MM.1S (cell line): ENCODE measurements around the gene CHST2.

Experiments
- EZH2 ChIP-seq: fragments of 300-600 bp; sonication (generic); optimal IDR thresholded peaks from 2 replicates; pipeline ENCODE3; 2017; ENCODE audit warnings: low read depth, mild to moderate bottlenecking, antibody characterized with exemption, low read length, mixed read lengths
- TF ChIP-seq, protein P1 (sequence below): fragments of 300-600 bp; sonication (generic); IDR thresholded peaks from 2 replicates; pipeline ENCODE4 v1.5.1; 2016; ENCODE audit warnings: antibody characterized with exemption, low read length, mixed read lengths

DNA sequence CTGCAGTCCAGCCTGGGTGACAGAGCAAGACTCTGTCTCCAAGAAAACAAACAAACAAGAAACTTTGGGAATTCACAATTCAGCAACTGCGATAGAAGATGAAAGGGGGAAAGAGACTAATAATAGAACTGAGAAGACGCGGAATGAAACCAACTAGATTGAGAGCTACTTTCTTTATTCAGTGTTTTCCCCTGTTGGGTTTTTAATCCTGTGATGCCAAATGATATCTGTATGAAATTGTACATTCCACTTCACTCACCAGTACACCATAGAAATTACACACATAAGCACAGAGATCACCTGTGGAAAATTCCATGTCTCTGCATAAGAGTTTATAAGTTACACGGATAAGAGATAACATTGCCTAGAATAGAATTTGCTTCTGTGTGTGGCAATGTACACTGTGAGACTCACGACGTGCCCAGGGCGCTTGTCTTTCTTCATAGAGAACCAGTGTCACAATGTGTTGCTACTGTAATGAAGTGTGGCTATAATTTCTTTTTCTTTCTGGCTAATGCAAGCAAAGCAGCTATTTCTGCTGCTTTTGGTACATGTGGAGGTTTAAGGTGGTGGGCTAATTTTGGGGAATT lies 17.7 kb upstream of the CHST2 start:
- no peak for TF ChIP-seq EZH2
- TF ChIP-seq, protein P1, sequence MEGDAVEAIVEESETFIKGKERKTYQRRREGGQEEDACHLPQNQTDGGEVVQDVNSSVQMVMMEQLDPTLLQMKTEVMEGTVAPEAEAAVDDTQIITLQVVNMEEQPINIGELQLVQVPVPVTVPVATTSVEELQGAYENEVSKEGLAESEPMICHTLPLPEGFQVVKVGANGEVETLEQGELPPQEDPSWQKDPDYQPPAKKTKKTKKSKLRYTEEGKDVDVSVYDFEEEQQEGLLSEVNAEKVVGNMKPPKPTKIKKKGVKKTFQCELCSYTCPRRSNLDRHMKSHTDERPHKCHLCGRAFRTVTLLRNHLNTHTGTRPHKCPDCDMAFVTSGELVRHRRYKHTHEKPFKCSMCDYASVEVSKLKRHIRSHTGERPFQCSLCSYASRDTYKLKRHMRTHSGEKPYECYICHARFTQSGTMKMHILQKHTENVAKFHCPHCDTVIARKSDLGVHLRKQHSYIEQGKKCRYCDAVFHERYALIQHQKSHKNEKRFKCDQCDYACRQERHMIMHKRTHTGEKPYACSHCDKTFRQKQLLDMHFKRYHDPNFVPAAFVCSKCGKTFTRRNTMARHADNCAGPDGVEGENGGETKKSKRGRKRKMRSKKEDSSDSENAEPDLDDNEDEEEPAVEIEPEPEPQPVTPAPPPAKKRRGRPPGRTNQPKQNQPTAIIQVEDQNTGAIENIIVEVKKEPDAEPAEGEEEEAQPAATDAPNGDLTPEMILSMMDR = no peak
